ENCODE measurements around the gene TM9SF2. TPM values are rescaled to one million over a fixed set of nuclear protein-coding genes. Genes with fewer than 3 reads are reported as not detected.
"Not testable (repeated sequence)": the region's sequence is repeated elsewhere in the genome, so short reads cannot be mapped to it uniquely, and the experiment has no call there.

The TM9SF2 gene
- total RNA-seq, 2 experiments from 2014 or later, result 37.2 to 38.2 TPM

GRCh38 chr13:99484473-99484872 lies 16.8 kb upstream of the TM9SF2 start:
- Mint-ChIP-seq H3K27ac (no peak overlapping the region), H3K27me3 (no peaks in the 10 kb centered on the region), H3K4me3 (no peak overlapping the region), H3K4me1 (ENCODE audit: low read depth) (peaks cover 11% of the 10 kb centered on the region), H3K9me3 (peaks cover 6% of the 10 kb centered on the region), H3K36me3 (ENCODE audit: low read depth) (peaks cover 22% of the 10 kb centered on the region)
- Histone ChIP-seq H3K27me3 (ENCODE audit: control insufficient read depth in 1 of 2, insufficient read depth in 2 of 2, low read length in 2 of 2) (no peaks in the 10 kb centered on the region), H3K4me1 (ENCODE audit: insufficient read depth, low read length) (peaks cover 3% of the 10 kb centered on the region), H3K9me3 (ENCODE audit: control insufficient read depth in 1 of 2, insufficient read depth in 1 of 2, low read length in 2 of 2) (peaks cover 0 to 6% of the 10 kb centered on the region in 2 experiments), H3K27ac (ENCODE audit: low read depth in 1 of 2, low read length in 2 of 2) (no peak overlapping the region), H3K4me3 (ENCODE audit: low read length) (no peak overlapping the region), H3K36me3 (ENCODE audit: insufficient read depth, low read length) (no peaks in the 10 kb centered on the region)
- CTCF ChIA-PET, result interaction anchor here (1.7 kb wide), 1 partner anchor 48 kb away, joined by 3 read pairs; no protein-coding TSS in a partner anchor
- peak in 2 of 14 experiments; percentile 42 to 56 for DNase-seq
- intact Hi-C loops (cut with DNase I, micrococcal nuclease), result no loop called here
- TF ChIP-seq CTCF (IDR thresholded peaks at IDR 0.05), result no peak
- peak; percentile 52 for ATAC-seq (ENCODE audit: poor library complexity)
- POLR2A ChIA-PET, result no interaction called here

GRCh38 chr13:99486996-99487395 lies 14.3 kb upstream of the TM9SF2 start:
- CTCF ChIA-PET, result no interaction called here
- no peaks in the 10 kb centered on the region for H3K27me3 Mint-ChIP-seq
- peaks cover 11% of the 10 kb centered on the region for H3K4me1 Mint-ChIP-seq (ENCODE audit: low read depth)

GRCh38 chr13:99489028-99489427 lies 12.2 kb upstream of the TM9SF2 start:
- H3K27me3 Mint-ChIP-seq, result no peaks in the 10 kb centered on the region
- DNase-seq (no peak), ATAC-seq (ENCODE audit: poor library complexity) (no peak)
- TF ChIP-seq CTCF (IDR thresholded peaks at IDR 0.05), result no peak
- H3K9me3 Mint-ChIP-seq, result peaks cover 6% of the 10 kb centered on the region
- CTCF ChIA-PET, result no interaction called here
- H3K4me3 Mint-ChIP-seq, result no peak overlapping the region
- H3K4me1 Mint-ChIP-seq (ENCODE audit: low read depth), result peaks cover 14% of the 10 kb centered on the region
- POLR2A ChIA-PET, result no interaction called here
- no peaks in the 10 kb centered on the region for H3K36me3 ChIP-seq (ENCODE audit: insufficient read depth, low read length)
- intact Hi-C loops (cut with DNase I, micrococcal nuclease), result no loop called here
- H3K36me3 Mint-ChIP-seq (ENCODE audit: low read depth), result peaks cover 40% of the 10 kb centered on the region
- no peak overlapping the region for H3K4me3 ChIP-seq (ENCODE audit: low read length)
- H3K9me3 ChIP-seq (ENCODE audit: control insufficient read depth in 1 of 2, insufficient read depth in 1 of 2, low read length in 2 of 2), result peaks cover 3 to 6% of the 10 kb centered on the region in 2 experiments
- H3K27me3 ChIP-seq (ENCODE audit: control insufficient read depth in 1 of 2, insufficient read depth in 2 of 2, low read length in 2 of 2), result no peaks in the 10 kb centered on the region
- no peak overlapping the region for H3K27ac Mint-ChIP-seq
- H3K4me1 ChIP-seq (ENCODE audit: insufficient read depth, low read length), result peaks cover 5% of the 10 kb centered on the region
- no peak overlapping the region for H3K27ac ChIP-seq (ENCODE audit: low read depth in 1 of 2, low read length in 2 of 2)

More at GRCh38 chr13:99486996-99487395, 14.3 kb upstream of the TM9SF2 start:
- Mint-ChIP-seq H3K9me3 (peaks cover 6% of the 10 kb centered on the region), H3K27ac (no peak overlapping the region), H3K36me3 (ENCODE audit: low read depth) (peaks cover 31% of the 10 kb centered on the region), H3K4me3 (no peak overlapping the region)
- POLR2A ChIA-PET, result interaction anchor here (0.9 kb wide), 1 partner anchor 9 kb away, joined by 4 read pairs; no protein-coding TSS in a partner anchor
- Histone ChIP-seq H3K4me3 (ENCODE audit: low read length) (no peak overlapping the region), H3K36me3 (ENCODE audit: insufficient read depth, low read length) (no peaks in the 10 kb centered on the region), H3K9me3 (ENCODE audit: control insufficient read depth in 1 of 2, insufficient read depth in 1 of 2, low read length in 2 of 2) (peaks cover 0 to 6% of the 10 kb centered on the region in 2 experiments), H3K27me3 (ENCODE audit: control insufficient read depth in 1 of 2, insufficient read depth in 2 of 2, low read length in 2 of 2) (no peaks in the 10 kb centered on the region), H3K4me1 (ENCODE audit: insufficient read depth, low read length) (peaks cover 3% of the 10 kb centered on the region), H3K27ac (ENCODE audit: low read depth in 1 of 2, low read length in 2 of 2) (no peak overlapping the region)
- ATAC-seq (ENCODE audit: poor library complexity) (no peak), DNase-seq (no peak)
- no peak for TF ChIP-seq CTCF (IDR thresholded peaks at IDR 0.05)
- intact Hi-C loops (cut with DNase I, micrococcal nuclease), result no loop called here

- H3K27me3 Mint-ChIP-seq; H3K27me3 ChIP-seq (ENCODE audit: control insufficient read depth in 1 of 2, insufficient read depth in 2 of 2, low read length in 2 of 2); ATAC-seq (ENCODE audit: poor library complexity); DNase-seq; H3K27ac ChIP-seq (ENCODE audit: low read depth in 1 of 2, low read length in 2 of 2); H3K9me3 Mint-ChIP-seq; POLR2A ChIA-PET; H3K27ac Mint-ChIP-seq; H3K4me3 Mint-ChIP-seq; H3K9me3 ChIP-seq (ENCODE audit: control insufficient read depth in 1 of 2, insufficient read depth in 1 of 2, low read length in 2 of 2); H3K4me3 ChIP-seq (ENCODE audit: low read length); CTCF ChIA-PET; H3K36me3 ChIP-seq (ENCODE audit: insufficient read depth, low read length): not testable (repeated sequence)
- intact Hi-C loops (cut with DNase I, micrococcal nuclease), result loop anchor here in 1 of 2 experiments (5.0 to 10.0 kb wide), 3 partner anchors 34 to 503 kb away; no protein-coding TSS in a partner anchor
- Mint-ChIP-seq H3K36me3 (ENCODE audit: low read depth) (peaks cover 48% of the 10 kb centered on the region), H3K4me1 (ENCODE audit: low read depth) (peaks cover 31% of the 10 kb centered on the region)
- H3K4me1 ChIP-seq (ENCODE audit: insufficient read depth, low read length), result peaks cover 25% of the 10 kb centered on the region
These were observed 9.5 kb upstream of the TM9SF2 start for GRCh38 chr13:99491750-99492149.

Measured in CD4-positive, alpha-beta T cell (primary cell).